Progenitor cell of endocrine pancreas (in vitro differentiated cells): Measurements from ENCODE around the gene RBKS. TPM values are rescaled to one million over a fixed set of nuclear protein-coding genes. Genes with fewer than 3 reads are reported as not detected.

Experiments
- DNase-seq: peaks from one replicate; pipeline ENCODE4 v3.0.0; 2021; ENCODE audit warnings: low spot score; ENCODE audit not compliant: unreplicated experiment
- H3K27ac Mint-ChIP-seq: 2 replicates; pipeline ENCODE4 v1.8.0; 2021; ENCODE audit warnings: mild to moderate bottlenecking, moderate library complexity, mixed read lengths
- H3K27me3 Mint-ChIP-seq: 2 replicates; pipeline ENCODE4 v1.8.0; 2021; ENCODE audit warnings: mixed read lengths
- H3K36me3 Mint-ChIP-seq: 2 replicates; pipeline ENCODE4 v1.8.0; 2022; ENCODE audit warnings: mixed read lengths; ENCODE audit not compliant: insufficient read depth
- H3K4me1 Mint-ChIP-seq: 2 replicates; pipeline ENCODE4 v1.8.0; 2021; ENCODE audit warnings: low read depth, mixed read lengths
- H3K4me3 Mint-ChIP-seq: 2 replicates; pipeline ENCODE4 v1.8.0; 2021; ENCODE audit warnings: low read depth, mild to moderate bottlenecking, moderate library complexity, mixed read lengths
- H3K9me3 Mint-ChIP-seq: 2 replicates; pipeline ENCODE4 v1.8.0; 2021; ENCODE audit warnings: low read depth, mixed read lengths
- CTCF ChIP-seq: fragments of 200-600 bp; sonication (generic); IDR thresholded peaks from one replicate; pipeline ENCODE4 v1.5.0; 2021; ENCODE audit warnings: antibody characterized with exemption, mild to moderate bottlenecking; ENCODE audit not compliant: unreplicated experiment
- total RNA-seq: library from RNA; stranded (reverse); gene quantifications from 2 replicates; pipeline ENCODE4 v1.2.1, GENCODE V29; 2021

Gene RBKS
- total RNA-seq, 1 donor from 2014 or later: 5.4 TPM

GRCh38 chr2:27888790-27889189 is 1.4 kb downstream of the RBKS start:
- Mint-ChIP-seq H3K4me1 (peaks cover 6% of the 10 kb centered on the region), H3K9me3 (no peaks in the 10 kb centered on the region), H3K27me3 (no peaks in the 10 kb centered on the region), H3K4me3 (no peak overlapping the region), H3K27ac (no peak overlapping the region), H3K36me3 (no peaks in the 10 kb centered on the region)
- TF ChIP-seq CTCF: no peak
- no peak for DNase-seq

GRCh38 chr2:27887830-27888229 is 2.4 kb downstream of the RBKS start:
- Mint-ChIP-seq H3K27me3 (no peaks in the 10 kb centered on the region), H3K9me3 (no peaks in the 10 kb centered on the region), H3K36me3 (no peaks in the 10 kb centered on the region), H3K4me3 (no peak overlapping the region), H3K4me1 (peaks cover 6% of the 10 kb centered on the region), H3K27ac (no peak overlapping the region)
- DNase-seq: no peak
- no peak for TF ChIP-seq CTCF

- Mint-ChIP-seq H3K36me3 (peaks cover 1% of the 10 kb centered on the region), H3K4me1 (peaks cover 6% of the 10 kb centered on the region), H3K27ac (no peak overlapping the region), H3K9me3 (peaks cover 4% of the 10 kb centered on the region), H3K4me3 (no peak overlapping the region), H3K27me3 (no peaks in the 10 kb centered on the region)
- DNase-seq: no peak
- TF ChIP-seq CTCF: no peak
These were observed 3.1 kb downstream of the RBKS start for GRCh38 chr2:27887111-27887510.

DNA sequence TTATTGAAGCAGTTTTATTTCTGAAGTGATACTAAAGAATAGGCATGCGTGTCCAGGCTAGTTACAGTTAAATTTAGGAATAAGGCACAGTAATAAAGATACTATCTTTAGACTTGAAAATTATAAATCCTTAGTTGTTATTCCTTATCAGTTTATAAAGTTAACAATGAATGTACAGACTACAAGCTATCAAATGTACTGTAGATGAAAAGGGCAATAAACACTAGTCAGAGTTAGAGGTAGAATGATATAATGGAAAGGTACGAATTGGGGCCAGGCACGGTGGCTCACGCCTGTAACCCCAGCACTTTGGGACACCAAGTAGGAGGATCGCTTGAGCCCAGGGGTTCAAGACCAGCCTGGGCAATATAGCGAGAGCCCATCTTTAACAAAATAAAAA is 3.9 kb downstream of the RBKS start:
- H3K36me3 Mint-ChIP-seq: peaks cover 5% of the 10 kb centered on the region
- TF ChIP-seq CTCF: no peak
- peaks cover 8% of the 10 kb centered on the region for H3K9me3 Mint-ChIP-seq
- H3K27ac Mint-ChIP-seq: no peak overlapping the region
- peaks cover 6% of the 10 kb centered on the region for H3K4me1 Mint-ChIP-seq
- H3K4me3 Mint-ChIP-seq: no peak overlapping the region
- no peak for DNase-seq
- no peaks in the 10 kb centered on the region for H3K27me3 Mint-ChIP-seq

DNA sequence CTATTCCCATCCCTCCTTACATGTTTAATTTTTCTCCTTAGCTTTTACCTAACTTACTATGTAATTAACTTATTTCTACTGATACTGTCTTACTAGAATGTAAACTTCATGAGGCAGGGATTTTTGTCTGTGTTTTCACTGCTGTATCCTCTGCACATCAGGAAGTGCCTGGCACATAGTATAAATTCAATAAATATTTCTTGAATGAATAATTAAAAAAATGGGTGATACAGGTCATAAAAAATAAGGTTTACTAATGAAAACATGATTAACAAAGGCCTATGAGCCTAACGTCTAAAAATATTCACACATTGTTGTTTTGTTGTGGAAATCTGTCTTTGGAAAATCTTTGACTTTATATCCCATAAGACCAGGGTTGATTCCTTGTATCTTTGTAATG is 4.5 kb downstream of the RBKS start:
- peaks cover 8% of the 10 kb centered on the region for H3K9me3 Mint-ChIP-seq
- DNase-seq: no peak
- peaks cover 4% of the 10 kb centered on the region for H3K4me1 Mint-ChIP-seq
- no peak overlapping the region for H3K27ac Mint-ChIP-seq
- H3K4me3 Mint-ChIP-seq: no peak overlapping the region
- no peaks in the 10 kb centered on the region for H3K27me3 Mint-ChIP-seq
- no peak for TF ChIP-seq CTCF
- H3K36me3 Mint-ChIP-seq: peaks cover 5% of the 10 kb centered on the region
